ENCODE data around the gene TOX2. TPM values are rescaled to one million over a fixed set of nuclear protein-coding genes. Genes with fewer than 3 reads are reported as not detected.

Gene TOX2
- total and polyA plus RNA-seq, 9 donors = 0.69 to 5.6 (median 1.8) TPM

DNA sequence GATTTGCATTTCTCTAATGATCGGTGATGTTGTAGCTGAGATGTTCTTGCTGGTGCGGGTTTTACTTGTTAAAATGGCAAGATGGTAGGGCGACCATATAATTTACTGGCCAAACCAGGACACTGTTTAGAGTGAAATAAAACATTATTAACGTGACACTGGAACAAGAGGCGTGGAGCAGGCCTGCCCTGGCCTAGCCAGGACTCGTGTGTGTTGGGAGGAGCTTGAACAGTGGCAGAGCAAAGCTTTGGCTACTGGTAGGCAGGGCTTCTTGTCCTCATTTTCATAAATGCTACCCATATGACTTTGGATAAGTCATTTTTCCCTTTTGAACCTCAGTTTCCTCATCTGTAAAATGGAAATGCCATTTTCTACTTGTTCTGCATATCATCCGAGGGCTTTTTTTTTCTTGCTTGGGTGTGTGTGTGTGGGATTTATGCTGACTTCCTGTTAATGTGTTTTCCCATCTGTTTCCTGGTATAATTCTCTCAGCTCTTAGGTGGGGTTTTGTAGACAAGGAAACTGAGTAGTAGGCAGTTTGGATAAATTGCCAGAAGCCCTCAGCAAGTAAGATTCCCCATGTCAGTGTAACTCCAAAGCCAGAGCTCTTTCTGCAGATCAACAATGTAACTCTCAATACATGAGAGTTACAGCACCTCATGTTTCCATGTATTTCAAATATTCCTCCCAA lies 81.7 kb downstream of the TOX2 start:
- DNase-seq = no peak
- H3K27me3 ChIP-seq = no peaks in the 10 kb centered on the region
- no peaks in the 10 kb centered on the region for H3K36me3 ChIP-seq
- WGBS, 3 donors = 78 to 81% (median 78%) methylated on average over 7 of the region's 7 CpGs
- H3K4me1 ChIP-seq (ENCODE audit: insufficient read depth) = no peaks in the 10 kb centered on the region
- H3K9me3 ChIP-seq = no peaks in the 10 kb centered on the region
- no peak overlapping the region for H3K27ac ChIP-seq
- intact Hi-C loops (cut with DNase I) = no loop called here
- TF ChIP-seq, protein P1, sequence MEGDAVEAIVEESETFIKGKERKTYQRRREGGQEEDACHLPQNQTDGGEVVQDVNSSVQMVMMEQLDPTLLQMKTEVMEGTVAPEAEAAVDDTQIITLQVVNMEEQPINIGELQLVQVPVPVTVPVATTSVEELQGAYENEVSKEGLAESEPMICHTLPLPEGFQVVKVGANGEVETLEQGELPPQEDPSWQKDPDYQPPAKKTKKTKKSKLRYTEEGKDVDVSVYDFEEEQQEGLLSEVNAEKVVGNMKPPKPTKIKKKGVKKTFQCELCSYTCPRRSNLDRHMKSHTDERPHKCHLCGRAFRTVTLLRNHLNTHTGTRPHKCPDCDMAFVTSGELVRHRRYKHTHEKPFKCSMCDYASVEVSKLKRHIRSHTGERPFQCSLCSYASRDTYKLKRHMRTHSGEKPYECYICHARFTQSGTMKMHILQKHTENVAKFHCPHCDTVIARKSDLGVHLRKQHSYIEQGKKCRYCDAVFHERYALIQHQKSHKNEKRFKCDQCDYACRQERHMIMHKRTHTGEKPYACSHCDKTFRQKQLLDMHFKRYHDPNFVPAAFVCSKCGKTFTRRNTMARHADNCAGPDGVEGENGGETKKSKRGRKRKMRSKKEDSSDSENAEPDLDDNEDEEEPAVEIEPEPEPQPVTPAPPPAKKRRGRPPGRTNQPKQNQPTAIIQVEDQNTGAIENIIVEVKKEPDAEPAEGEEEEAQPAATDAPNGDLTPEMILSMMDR (IDR thresholded peaks at IDR 0.05) = no peak
- TF ChIP-seq POLR2A (IDR thresholded peaks at IDR 0.05) (no peak), EP300 (IDR thresholded peaks at IDR 0.05) (no peak)
- no peak overlapping the region for H3K4me3 ChIP-seq

DNA sequence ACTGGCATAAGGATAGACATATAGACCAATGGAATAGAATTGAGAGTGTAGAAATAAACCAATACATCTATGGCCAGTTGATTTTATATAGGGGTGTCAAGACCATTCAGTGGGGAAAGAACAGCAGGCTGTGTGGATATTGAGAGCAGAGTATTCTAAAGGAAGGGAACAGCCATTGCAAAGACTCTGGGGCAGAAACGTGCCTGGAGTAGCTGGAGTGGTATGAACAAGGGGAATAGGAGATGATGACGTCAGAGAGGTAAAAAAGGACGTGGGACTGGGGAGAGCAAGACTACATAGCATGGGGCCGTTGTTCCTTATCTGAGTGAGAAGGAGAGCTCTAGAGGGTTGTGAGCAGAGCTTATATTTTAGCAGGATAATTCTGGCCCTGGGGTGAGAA lies 85.2 kb downstream of the TOX2 start:
- no peak overlapping the region for H3K4me3 ChIP-seq
- WGBS, 3 donors = 58 to 68% (median 61%) methylated on average over 4 of the region's 4 CpGs
- TF ChIP-seq, protein P1 (IDR thresholded peaks at IDR 0.05) = no peak
- TF ChIP-seq EP300 (IDR thresholded peaks at IDR 0.05) = no peak
- TF ChIP-seq POLR2A (IDR thresholded peaks at IDR 0.05) = no peak

DNA sequence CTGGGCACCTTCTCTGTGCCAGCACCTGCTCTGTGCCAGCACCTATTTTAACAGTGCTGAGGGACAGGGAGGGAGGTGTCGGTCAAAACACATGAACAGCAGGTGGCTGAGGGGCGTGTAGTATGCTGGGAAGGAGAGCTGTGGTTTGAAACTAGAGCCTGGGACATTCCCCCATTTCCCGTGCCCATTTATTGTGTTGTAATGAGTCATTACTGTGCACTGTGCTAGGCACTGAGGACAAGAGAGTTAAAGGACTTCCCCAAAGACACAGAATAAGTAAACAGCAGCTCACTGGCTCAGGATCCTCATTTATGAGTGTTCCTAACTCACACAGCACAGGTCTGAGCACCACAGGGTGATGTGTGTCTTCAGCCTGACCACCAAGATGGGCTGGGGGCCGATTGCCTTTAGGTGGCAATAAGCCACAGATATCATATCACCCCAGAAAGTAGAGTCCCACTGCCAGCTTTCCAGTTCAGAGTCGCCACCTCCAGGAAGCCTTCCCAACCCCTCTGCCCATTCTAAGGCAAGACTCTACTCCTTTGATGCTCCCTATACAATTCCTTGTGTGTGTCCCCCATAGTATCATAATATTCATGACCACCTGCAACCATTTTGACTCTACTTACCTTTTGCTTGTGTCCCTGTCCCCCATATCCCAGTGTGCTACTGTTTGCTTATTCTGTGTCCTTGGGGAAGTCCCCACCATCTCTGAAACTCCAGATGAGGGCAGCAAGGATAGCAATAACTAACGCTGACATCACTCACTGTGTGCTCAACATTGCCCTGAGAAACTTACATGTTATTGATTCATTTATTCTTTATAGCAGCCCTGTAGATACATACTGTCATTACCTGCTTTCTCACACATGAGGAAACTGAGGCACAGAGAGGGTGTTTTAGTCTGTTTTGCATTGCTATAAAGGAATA lies 87.3 kb downstream of the TOX2 start:
- no peak for TF ChIP-seq POLR2A (IDR thresholded peaks at IDR 0.05)
- DNase-seq = no peak
- no peaks in the 10 kb centered on the region for H3K4me1 ChIP-seq (ENCODE audit: insufficient read depth)
- no peaks in the 10 kb centered on the region for H3K27me3 ChIP-seq
- intact Hi-C loops (cut with DNase I) = no loop called here
- no peak overlapping the region for H3K4me3 ChIP-seq
- WGBS, 3 donors = 68 to 76% (median 72%) methylated on average over 6 of the region's 6 CpGs
- H3K36me3 ChIP-seq = no peaks in the 10 kb centered on the region
- H3K27ac ChIP-seq = no peak overlapping the region
- no peaks in the 10 kb centered on the region for H3K9me3 ChIP-seq

More for the DNA sequence above, 85.2 kb downstream of the TOX2 start:
- H3K9me3 ChIP-seq = no peaks in the 10 kb centered on the region
- DNase-seq = no peak
- H3K27me3 ChIP-seq = no peaks in the 10 kb centered on the region
- no peaks in the 10 kb centered on the region for H3K4me1 ChIP-seq (ENCODE audit: insufficient read depth)
- no peaks in the 10 kb centered on the region for H3K36me3 ChIP-seq
- intact Hi-C loops (cut with DNase I) = no loop called here
- H3K27ac ChIP-seq = no peak overlapping the region

DNA sequence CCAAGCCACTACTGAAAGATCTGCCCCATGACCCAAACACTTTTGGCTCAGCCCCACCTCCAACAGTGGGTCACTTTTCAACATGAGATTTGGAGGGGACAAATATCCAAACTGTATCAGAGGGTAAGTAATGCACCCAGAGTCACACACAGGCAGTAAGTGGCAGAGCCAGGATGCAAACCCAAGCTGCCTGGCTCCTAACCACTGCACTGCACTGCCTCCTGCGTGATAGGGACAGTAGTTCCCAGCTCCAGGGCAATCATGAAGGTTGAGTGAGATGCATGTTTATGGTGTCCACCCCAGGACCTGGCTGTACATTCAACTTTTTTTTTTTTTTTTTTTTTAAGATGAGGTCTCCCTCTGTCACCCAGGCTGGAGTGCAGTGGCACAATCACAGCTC lies 88.2 kb downstream of the TOX2 start:
- H3K4me3 ChIP-seq = no peak overlapping the region
- no peaks in the 10 kb centered on the region for H3K27me3 ChIP-seq
- DNase-seq = no peak
- no peak for TF ChIP-seq EP300 (IDR thresholded peaks at IDR 0.05)
- TF ChIP-seq POLR2A (IDR thresholded peaks at IDR 0.05) = no peak
- TF ChIP-seq, protein P1 (IDR thresholded peaks at IDR 0.05) = no peak
- intact Hi-C loops (cut with DNase I) = no loop called here
- H3K36me3 ChIP-seq = no peaks in the 10 kb centered on the region
- H3K9me3 ChIP-seq = no peaks in the 10 kb centered on the region
- 72 to 81% (median 78%) methylated on average over 1 of the region's 1 CpG for whole genome bisulfite sequencing, 3 donors
- no peak overlapping the region for H3K27ac ChIP-seq
- no peaks in the 10 kb centered on the region for H3K4me1 ChIP-seq (ENCODE audit: insufficient read depth)

Measured in ovary (tissue), 9 donors.